NCI-H510A (cell line): ENCODE results near the gene ENTPD2.
"Not testable (repeated sequence)": the region's sequence is repeated elsewhere in the genome, so short reads cannot be mapped to it uniquely, and the experiment has no call there.

Experiments
- DNase-seq: peaks from one replicate; lab custom pipeline; 2025; lab: John Stamatoyannopoulos, UW

Gene ENTPD2

GRCh38 chr9:137064027-137064879, 10.4 kb upstream of the ENTPD2 start:
- no peak for DNase-seq

- no peak for DNase-seq
These were observed 9.6 kb upstream of the ENTPD2 start for GRCh38 chr9:137063311-137064026.

DNA sequence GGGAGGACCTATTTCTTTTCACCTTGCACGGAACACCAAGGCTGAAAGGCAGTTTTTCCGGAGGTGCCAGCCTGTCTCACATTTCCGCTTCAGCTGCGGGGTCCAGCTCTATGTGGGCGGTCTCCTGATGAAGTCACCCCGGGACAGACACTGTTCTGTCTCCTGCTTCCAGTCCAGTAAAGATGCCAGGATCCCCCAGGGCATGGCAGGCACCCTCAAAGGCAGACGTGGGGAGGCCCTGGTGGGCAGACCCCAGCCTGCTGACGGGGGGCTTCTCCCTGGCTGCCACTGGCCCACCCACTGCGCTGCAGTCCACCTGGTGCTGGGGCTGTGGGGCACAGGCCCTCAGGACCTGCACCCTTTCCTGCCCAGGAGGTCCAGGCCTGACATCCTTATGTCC, 8.9 kb upstream of the ENTPD2 start:
- DNase-seq, result not testable (repeated sequence)

DNA sequence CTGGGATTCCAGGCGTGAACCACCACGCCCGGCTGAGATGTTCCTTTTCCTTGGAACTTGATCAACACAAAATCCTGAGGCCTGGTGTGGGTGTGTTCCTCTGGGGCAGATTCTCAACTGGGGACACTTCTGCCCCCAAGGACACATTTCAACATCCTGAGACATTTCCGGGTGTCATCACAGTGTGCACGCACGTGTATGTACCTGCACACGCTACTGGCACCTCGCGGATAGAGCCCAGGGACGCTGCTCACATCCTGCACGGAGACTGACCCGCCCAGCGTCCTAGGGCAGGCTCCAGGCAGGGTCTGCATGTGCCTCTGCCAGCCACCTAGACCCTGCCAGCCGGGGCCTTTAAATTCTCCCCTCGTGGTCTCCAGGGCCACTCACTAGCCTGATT, 8.5 kb upstream of the ENTPD2 start:
- no peak for DNase-seq

DNA sequence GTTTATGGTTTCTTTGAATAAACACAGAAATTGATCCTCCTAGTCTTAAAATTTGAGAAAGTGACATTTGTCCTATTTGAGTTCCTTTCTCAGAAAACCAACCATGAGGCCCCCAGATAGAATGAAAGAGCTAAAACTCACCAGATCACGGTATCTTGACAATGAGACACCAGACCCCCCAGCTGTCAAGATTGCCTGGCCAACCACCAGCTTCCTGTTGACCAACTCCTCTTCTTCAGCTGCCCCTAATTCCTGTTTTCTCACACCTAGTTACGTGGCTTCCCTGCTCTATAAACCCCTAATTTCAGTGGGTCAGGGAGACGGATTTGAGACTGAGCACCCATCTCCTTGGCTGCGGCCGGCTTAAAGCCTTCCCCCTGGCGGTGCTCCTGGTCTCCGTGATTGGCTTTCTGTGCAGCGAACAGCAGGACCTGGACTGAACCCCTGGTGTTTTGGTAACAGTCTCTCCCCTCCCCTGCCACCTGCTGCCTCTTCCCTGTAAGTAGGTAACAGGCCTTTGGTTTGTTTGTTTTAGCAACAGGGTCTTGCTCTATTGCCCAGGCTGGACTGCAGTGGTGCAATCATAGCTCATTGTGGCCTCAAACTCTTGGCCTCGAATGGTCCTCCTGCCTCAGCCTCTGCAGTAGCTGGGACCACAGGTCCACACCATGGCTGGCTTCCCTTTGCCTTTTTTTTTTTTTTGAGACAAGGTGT, 4.8 kb upstream of the ENTPD2 start:
- no peak for DNase-seq

GRCh38 chr9:137057545-137057944, 3.7 kb upstream of the ENTPD2 start:
- DNase-seq, result peak; percentile 57

DNA sequence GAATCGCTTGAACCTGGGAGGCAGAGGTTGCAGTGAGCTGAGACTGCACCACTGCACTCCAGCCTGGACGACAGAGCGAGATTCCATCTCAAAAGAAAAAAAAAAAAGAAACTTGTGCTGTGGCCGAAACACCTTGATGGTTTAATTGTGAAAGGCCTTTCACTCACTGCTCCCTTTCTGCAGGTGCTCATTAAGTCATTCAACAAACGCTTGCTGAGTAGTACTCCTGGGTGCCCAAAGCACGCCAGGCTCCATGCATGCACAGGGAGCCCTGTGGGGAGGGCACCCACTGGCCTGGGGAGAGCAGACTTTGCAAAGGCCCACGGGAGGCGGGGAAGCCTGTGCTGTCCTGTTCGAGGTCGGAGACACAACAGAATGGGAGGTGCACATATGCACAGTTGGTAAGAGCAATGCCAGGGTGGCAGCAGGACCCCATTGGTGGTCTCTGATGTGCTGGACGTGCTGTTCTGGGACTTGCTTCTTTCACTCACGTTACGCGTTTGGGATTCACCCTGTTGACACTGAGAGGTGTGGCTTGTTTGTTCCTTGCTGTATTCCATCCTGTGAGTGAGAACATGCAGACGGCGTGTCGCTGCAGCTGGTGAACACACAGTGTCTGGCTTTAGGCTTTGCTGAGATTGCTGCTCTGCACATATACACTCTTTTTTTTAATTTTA, 3.0 kb upstream of the ENTPD2 start:
- no peak for DNase-seq

GRCh38 chr9:137055385-137056364, 1.8 kb upstream of the ENTPD2 start:
- DNase-seq, result no peak

GRCh38 chr9:137054932-137055384, 1.1 kb upstream of the ENTPD2 start:
- DNase-seq, result no peak

DNA sequence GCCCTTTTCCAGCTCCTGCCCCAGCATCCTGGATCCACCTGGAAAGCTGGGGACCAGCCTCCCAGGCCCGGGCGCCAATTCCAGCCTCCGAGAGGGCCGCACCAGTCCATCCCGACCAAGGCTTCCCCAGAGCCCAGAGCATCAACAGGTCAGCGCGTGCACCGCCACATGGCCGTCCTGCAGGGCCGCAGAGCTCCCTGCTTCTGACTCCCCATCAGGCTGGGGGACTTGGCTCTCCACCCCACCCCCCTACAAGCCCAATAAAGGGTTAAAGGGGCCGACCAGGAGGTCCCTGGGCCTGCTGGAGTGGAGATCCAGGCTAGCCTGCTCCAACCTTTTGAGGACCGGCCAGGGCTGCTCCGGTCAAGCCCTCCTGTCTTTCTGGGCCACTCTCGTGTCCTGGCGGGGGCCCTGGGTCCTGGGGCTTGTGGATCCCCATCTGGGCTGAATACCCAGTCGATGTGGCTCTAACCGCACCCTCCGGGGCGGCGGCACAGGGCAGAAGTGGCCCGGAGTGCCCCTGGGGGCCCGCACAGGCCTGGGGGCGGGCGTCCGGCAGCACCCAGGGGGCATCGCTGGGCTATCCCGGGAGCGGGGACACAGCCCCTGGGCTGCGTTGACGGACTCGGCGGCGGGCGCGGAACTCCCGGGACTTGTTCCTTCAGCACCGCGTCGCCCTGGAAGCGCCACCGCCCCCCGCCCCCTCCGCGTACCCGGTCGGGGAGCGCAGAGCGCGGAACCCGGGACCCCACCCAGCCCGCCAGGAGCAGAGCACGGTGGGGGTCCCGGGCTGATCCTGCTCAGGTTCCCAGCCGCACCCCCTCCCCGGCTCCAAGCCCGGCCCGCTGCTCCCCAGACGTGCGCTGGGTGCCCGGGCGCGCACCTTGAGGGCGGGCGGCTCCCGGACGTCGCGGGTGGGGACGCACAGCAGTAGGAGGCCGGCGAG, 590 bp downstream of the ENTPD2 start:
- no peak for DNase-seq

- no peak for DNase-seq
These were observed 1.6 kb downstream of the ENTPD2 start for GRCh38 chr9:137052293-137052692.

- no peak for DNase-seq
These were observed 2.6 kb downstream of the ENTPD2 start for GRCh38 chr9:137051145-137051724.

GRCh38 chr9:137050570-137050969, 3.3 kb downstream of the ENTPD2 start:
- DNase-seq, result no peak

DNA sequence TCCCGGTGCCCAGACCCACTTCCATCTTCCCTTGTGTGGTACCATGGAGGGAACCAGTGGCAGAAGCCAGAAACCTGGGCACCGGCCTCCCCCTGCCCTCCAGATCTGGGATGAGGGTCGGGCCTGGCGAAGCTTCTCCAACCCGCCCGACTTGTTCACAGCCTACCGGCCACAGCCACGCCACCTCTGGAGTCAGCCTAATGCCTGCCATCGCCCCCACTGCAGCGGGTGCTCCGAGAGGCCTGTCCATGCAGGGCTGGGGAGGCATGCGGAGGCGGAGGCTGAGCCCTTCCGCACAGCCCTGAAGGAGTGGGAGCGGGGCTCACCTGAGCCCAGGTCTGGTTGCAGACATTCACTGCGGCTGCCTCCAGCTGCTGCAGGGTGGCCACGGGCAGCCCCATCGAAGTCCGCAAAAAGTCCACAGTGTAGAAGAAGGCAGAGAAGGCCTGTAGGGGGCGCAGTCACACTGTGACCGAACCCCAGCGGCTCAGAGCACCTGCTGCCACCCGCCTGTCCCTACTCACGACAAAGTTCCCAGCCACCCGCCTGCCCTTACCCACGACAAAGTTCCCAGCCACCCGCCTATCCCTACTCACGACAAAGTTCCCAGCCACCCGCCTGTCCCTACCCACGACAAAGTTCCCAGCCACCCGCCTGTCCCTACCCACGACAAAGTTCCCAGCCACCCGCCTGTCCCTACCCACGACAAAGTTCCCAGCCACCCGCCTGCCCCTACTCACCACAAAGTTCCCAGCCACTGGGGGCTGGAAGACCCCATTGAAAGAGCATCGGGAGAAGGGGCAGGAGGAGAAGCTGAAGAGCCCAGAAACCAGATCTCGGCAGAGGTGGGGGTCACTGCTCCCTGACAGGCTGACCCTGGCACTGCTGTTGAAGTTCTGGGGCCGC, 4.1 kb downstream of the ENTPD2 start:
- no peak for DNase-seq

- no peak for DNase-seq
These were observed 5.0 kb downstream of the ENTPD2 start for GRCh38 chr9:137048655-137049543.

GRCh38 chr9:137046088-137046787, 7.6 kb downstream of the ENTPD2 start, which contains the start of gene NPDC1:
Gene NPDC1, minus strand, starts transcription at chr9:137046177. Its CDS starts 188 bp downstream, at chr9:137045989.
- DNase-seq, result peak; percentile 61
